Spinal cord (tissue), 10 donors: ENCODE measurements around the gene TMEM238L. TPM values are rescaled to one million over a fixed set of nuclear protein-coding genes. Genes with fewer than 3 reads are reported as not detected.

Source experiments
- DNase-seq, 6 donors: peaks; one replicate each; pipeline versions ENCODE4 v3.0.0 to v3.0.0-alpha.2; 2013 to 2015; ENCODE audit warnings: low spot score in 6 of 6, low read depth in 4 of 6
- H3K27ac ChIP-seq: one replicate; pipeline ENCODE4 v1.5.1; 2013; ENCODE audit warnings: low read depth, low read length, control low read depth
- H3K27me3 ChIP-seq: one replicate; pipeline ENCODE4 v1.6.1; 2013; ENCODE audit warnings: low read length; ENCODE audit not compliant: control insufficient read depth, insufficient read depth
- H3K36me3 ChIP-seq: one replicate; pipeline ENCODE4 v1.6.1; 2013; ENCODE audit warnings: low read length; ENCODE audit not compliant: control insufficient read depth, insufficient read depth
- H3K4me1 ChIP-seq: one replicate; pipeline ENCODE4 v1.6.1; 2013; ENCODE audit warnings: low read length; ENCODE audit not compliant: control insufficient read depth, insufficient read depth
- H3K4me3 ChIP-seq: one replicate; pipeline ENCODE4 v1.5.1; 2013; ENCODE audit warnings: low read depth, low read length, control low read depth
- H3K9me3 ChIP-seq: one replicate; pipeline ENCODE4 v1.6.1; 2013; ENCODE audit warnings: low read length; ENCODE audit not compliant: control insufficient read depth, insufficient read depth
- WGBS: methylation state at CpG from one replicate; pipeline ENCODE4 v1.1.5; 2013; ENCODE audit warnings: missing lambda C conversion rate; ENCODE audit not compliant: insufficient coverage; 5-methylcytosine and 5-hydroxymethylcytosine counted together
- polyA plus RNA-seq, 2 donors: library from polyadenylated mRNA; unstranded; fragments of 120-200 nt; gene quantifications; one replicate each; pipeline ENCODE4 v1.2.1, GENCODE V29; 2013; ENCODE audit not compliant: insufficient read length in 2 of 2
- total RNA-seq, 2 donors: library from RNA; depleted of rRNA in 1 of 2; stranded (reverse); fragments of 120-200 nt in 1 of 2; fragments of >200 nt in 1 of 2; gene quantifications; one replicate each; pipeline versions ENCODE4 v1.2.3 to v1.2.4, GENCODE V29; 2013 to 2014
- donor health status: healthy.

The TMEM238L gene
- total and polyA plus RNA-seq, 4 donors: 0.30 TPM; not detected in 3

DNA sequence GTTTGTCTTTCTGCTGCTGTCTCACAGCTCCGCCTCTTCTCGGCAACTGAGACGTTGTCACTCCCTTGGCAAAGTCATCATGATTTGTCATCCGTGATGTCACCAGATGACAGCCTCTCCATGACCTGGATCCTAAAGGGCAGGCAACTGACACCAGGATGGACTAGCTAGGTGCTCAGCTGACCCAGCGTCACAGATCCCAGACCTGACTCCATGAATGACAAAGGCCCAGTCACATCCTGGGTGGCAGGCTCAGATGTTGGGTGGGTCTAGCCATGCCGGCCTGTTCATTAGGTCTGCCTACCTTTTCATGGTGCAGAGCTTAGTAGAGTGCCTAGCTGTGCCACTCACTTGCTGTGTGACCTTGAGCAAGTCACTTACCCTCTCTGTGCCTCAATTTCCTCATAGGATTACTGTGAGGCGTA, 3.8 kb upstream of the TMEM238L start:
- Histone ChIP-seq H3K9me3 (no peaks in the 10 kb centered on the region), H3K27ac (no peak overlapping the region), H3K27me3 (no peaks in the 10 kb centered on the region), H3K36me3 (no peaks in the 10 kb centered on the region), H3K4me3 (no peak overlapping the region), H3K4me1 (peaks cover 2% of the 10 kb centered on the region)
- WGBS: 82% methylated on average over 6 of the region's 7 CpGs
- DNase-seq: no peak

DNA sequence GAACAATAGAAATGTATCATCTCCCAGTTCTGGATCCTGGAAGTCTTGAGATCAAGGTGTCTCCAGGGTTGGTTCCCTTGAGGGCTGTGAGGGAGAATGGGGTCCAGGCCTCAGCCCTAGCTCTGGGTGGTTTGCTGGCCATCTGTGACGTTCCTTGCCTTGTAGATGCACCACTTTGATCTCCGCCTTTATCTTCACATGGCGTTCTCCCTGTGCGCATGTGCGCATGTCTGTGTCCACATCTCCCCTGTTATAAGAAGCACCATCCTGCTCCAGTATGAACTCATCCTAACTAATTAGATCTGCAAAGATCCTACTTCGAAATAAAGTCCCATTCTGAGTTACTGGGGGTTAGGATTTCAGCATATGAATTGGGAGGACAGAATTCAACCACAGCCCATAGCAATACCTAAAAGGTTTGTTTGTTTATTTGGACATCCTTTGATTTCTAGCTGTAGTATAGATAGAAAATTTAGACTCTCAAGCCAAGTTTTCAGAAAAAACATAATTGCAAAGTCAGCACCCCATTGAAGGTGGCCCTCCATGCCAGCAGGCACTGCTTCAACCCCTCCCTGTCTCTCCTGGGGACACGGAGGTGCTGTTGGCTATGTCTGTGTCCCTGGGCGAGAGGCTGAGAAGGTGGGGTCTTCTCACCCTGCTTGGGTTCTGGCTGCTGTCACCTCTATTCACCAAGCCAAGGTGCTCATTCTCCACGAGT, 2.8 kb upstream of the TMEM238L start:
- H3K9me3 ChIP-seq: no peaks in the 10 kb centered on the region
- no peak overlapping the region for H3K27ac ChIP-seq
- H3K36me3 ChIP-seq: no peaks in the 10 kb centered on the region
- no peaks in the 10 kb centered on the region for H3K4me1 ChIP-seq
- no peaks in the 10 kb centered on the region for H3K27me3 ChIP-seq
- DNase-seq: no peak
- WGBS: 80% methylated on average over 5 of the region's 9 CpGs
- H3K4me3 ChIP-seq: no peak overlapping the region

GRCh38 chr17:10805911-10806310, 2.0 kb upstream of the TMEM238L start:
- Histone ChIP-seq H3K27me3 (no peaks in the 10 kb centered on the region), H3K4me3 (no peak overlapping the region), H3K9me3 (no peaks in the 10 kb centered on the region), H3K4me1 (no peaks in the 10 kb centered on the region), H3K27ac (no peak overlapping the region), H3K36me3 (no peaks in the 10 kb centered on the region)
- DNase-seq: no peak
- WGBS: 88% methylated on average over 6 of the region's 6 CpGs

DNA sequence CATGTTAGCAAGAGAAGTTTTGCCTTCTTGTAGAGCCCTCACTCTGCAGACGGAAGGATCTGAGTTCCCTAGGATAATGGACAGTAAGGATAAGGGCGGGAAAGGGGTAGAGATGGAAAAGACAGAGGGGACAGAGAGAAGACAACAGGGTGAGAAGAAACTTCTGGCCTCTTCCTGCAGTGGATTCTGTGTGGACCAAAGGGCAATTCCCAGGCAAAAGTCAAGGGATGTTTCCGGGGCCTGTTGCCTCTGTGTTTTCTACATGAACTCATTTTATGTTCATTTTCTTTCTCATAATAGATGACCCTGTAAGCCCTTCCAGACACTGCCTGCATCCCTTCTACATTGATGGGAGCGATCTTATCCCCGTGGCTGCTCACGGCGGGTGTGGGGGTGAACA, 647 bp upstream of the TMEM238L start:
- 94% methylated on average over 6 of the region's 7 CpGs for WGBS
- Histone ChIP-seq H3K27me3 (no peaks in the 10 kb centered on the region), H3K36me3 (no peaks in the 10 kb centered on the region), H3K4me1 (peaks cover 2% of the 10 kb centered on the region), H3K4me3 (no peak overlapping the region), H3K27ac (no peak overlapping the region), H3K9me3 (no peaks in the 10 kb centered on the region)
- no peak for DNase-seq

DNA sequence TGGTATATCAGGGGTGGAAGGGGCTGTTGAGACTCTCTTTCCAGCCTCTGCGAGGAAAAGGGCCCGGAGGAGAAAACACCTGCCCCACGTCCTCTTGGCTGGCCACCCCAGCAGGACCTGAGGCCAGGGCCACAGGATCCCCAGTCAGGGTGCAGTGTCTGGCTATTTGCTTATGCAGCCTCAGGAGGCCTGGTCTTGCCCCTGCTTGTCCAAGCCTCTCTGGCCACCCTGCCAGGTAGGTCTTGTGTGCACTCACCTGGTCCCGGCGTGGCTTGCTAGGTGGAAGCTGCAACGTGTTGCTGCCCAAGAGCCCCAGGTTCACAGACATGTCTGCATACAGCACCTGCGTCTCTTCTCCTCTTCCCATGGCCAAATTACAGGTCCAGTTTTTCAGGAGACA, 549 bp downstream of the TMEM238L start:
- 98% methylated on average over 6 of the region's 7 CpGs for WGBS
- peaks cover 13% of the 10 kb centered on the region for H3K4me1 ChIP-seq
- H3K27ac ChIP-seq: no peak overlapping the region
- no peaks in the 10 kb centered on the region for H3K27me3 ChIP-seq
- DNase-seq: no peak
- H3K4me3 ChIP-seq: no peak overlapping the region
- H3K9me3 ChIP-seq: no peaks in the 10 kb centered on the region
- no peaks in the 10 kb centered on the region for H3K36me3 ChIP-seq

DNA sequence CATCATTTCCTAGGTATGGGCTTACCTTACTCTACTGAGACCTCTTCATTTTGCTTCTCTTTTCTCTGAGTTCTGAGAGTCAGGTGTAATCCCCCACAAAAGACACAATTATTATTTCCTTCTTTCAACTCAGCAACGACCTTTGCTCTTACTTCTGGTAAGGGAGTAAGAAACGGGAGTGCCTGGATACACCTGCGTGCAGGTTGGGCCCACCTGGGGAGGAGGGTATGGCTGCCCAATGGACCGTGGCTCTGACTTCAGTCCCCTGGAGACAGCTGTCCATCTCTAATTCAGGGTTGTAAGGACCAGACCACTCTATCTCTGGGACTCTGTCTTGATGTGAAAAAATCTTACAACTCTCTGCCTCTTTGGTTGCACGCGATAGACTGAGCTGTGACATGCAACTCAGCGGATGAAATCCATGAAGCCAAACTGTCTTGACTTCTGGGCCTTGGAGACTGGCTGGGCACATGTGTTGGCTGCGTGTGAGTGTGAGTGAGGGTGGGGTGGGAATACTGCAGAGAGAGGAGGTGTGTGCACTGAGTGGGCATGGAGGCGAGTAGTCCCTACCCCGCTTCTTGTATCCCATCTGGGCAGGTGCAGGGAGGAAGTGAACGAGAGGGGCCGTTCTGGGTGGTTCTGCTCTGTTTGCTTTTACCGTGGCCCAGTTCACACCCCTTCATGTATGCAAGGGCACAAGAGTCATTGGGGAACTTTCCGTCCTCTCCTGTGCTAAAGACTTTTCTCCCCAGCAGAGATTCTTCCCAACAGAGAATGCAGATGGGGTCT, 1.2 kb downstream of the TMEM238L start:
- Histone ChIP-seq H3K9me3 (no peaks in the 10 kb centered on the region), H3K27ac (no peak overlapping the region), H3K4me3 (no peak overlapping the region), H3K27me3 (no peaks in the 10 kb centered on the region), H3K4me1 (peaks cover 20% of the 10 kb centered on the region), H3K36me3 (no peaks in the 10 kb centered on the region)
- no peak for DNase-seq
- 90% methylated on average over 9 of the region's 14 CpGs for WGBS

- 56% methylated on average over 5 of the region's 7 CpGs for WGBS
- Histone ChIP-seq H3K4me1 (peaks cover 23% of the 10 kb centered on the region), H3K27ac (no peak overlapping the region), H3K4me3 (no peak overlapping the region), H3K9me3 (no peaks in the 10 kb centered on the region), H3K36me3 (no peaks in the 10 kb centered on the region), H3K27me3 (no peaks in the 10 kb centered on the region)
- DNase-seq: peak in 1 of 6 donors; percentile 47
Observed at GRCh38 chr17:10799407-10799806, 4.5 kb downstream of the TMEM238L start.

DNA sequence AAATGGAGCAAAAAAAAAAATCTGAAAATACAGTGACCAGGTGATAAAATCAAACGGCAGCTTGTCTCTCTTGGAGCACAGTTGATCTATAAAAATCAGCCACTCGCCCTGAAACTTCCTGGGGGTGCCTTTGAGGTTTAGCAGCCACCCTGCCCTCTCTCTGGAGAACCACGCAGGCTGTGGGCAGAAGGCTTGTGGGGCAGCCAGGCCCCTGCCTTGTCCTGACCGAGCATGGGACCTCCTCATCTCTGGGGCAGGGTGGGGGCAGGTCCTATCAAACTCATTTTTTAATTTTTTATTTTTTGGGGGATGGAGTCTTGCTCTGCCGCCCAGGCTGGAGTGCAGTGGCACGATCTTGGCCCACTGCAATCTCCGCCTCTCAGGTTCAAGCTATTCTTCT, 5.0 kb downstream of the TMEM238L start:
- Histone ChIP-seq H3K9me3 (no peaks in the 10 kb centered on the region), H3K4me1 (peaks cover 23% of the 10 kb centered on the region), H3K27ac (no peak overlapping the region), H3K36me3 (no peaks in the 10 kb centered on the region), H3K27me3 (no peaks in the 10 kb centered on the region), H3K4me3 (no peak overlapping the region)
- no peak for DNase-seq
- 66% methylated on average over 3 of the region's 7 CpGs for WGBS

DNA sequence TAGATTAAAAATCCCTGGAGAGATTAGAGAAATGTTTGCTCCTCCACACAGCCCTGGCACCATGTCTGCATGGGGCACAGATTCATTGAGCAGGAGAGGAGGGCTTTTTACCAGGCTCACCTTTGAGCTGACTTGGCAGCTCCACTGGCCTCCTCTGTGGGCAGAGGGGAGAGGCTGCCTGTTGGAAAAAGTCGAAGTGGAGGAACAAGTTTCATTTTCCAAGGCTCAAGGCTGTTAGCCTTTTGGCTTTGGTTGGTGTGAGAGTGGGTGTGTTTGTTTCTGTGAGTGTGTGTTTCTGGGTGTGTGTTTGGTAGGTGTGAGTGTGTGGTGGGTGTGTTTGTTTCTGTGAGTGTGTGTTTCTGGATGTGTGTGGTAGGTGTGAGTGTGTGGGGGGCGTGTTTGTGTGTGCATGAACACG, 5.6 kb downstream of the TMEM238L start:
- DNase-seq: peak in 1 of 6 donors; percentile 46

More for the DNA sequence above, 5.6 kb downstream of the TMEM238L start:
- 76% methylated on average over 3 of the region's 3 CpGs for WGBS
- Histone ChIP-seq H3K27me3 (no peaks in the 10 kb centered on the region), H3K4me3 (no peak overlapping the region), H3K4me1 (peaks cover 23% of the 10 kb centered on the region), H3K36me3 (no peaks in the 10 kb centered on the region), H3K9me3 (no peaks in the 10 kb centered on the region), H3K27ac (no peak overlapping the region)
